Activated naive CD4-positive, alpha-beta T cell treated with Interleukin-2 at 50 U/mL for 16 hours (primary cell): ENCODE measurements around the gene DHCR24.
"Not testable (repeated sequence)": the region's sequence is repeated elsewhere in the genome, so short reads cannot be mapped to it uniquely, and the experiment has no call there.

Experiments used
- DNase-seq: peaks from one replicate; pipeline ENCODE4 v3.0.0-alpha.2; 2020

The DHCR24 gene

GRCh38 chr1:54886724-54887664, at the start of gene DHCR24:
Gene DHCR24 (minus strand): TSS chr1:54887195. CDS start chr1:54887119, 76 bp downstream.
- DNase-seq, result peak; percentile 77

GRCh38 chr1:54936791-54937190, 49.8 kb upstream of the DHCR24 start:
- DNase-seq, result no peak

GRCh38 chr1:54934869-54935268, 47.9 kb upstream of the DHCR24 start:
- DNase-seq, result no peak

- not testable (repeated sequence) for DNase-seq
Measured at GRCh38 chr1:54934081-54934480, 47.1 kb upstream of the DHCR24 start.

- no peak for DNase-seq
Measured at GRCh38 chr1:54931275-54931840, 44.4 kb upstream of the DHCR24 start.

GRCh38 chr1:54929700-54930099, 42.7 kb upstream of the DHCR24 start:
- DNase-seq, result no peak

- no peak for DNase-seq
Measured at GRCh38 chr1:54928327-54928726, 41.3 kb upstream of the DHCR24 start.

- no peak for DNase-seq
Measured at GRCh38 chr1:54927472-54928240, 40.7 kb upstream of the DHCR24 start.

GRCh38 chr1:54926970-54927369, 40.0 kb upstream of the DHCR24 start:
- DNase-seq, result no peak

- DNase-seq, result no peak
Measured at GRCh38 chr1:54922921-54923421, 36.0 kb upstream of the DHCR24 start.

- DNase-seq, result no peak
Measured at GRCh38 chr1:54922040-54922761, 35.2 kb upstream of the DHCR24 start.

GRCh38 chr1:54919367-54920359, 32.7 kb upstream of the DHCR24 start:
- no peak for DNase-seq

- not testable (repeated sequence) for DNase-seq
Measured at GRCh38 chr1:54911076-54911475, 24.1 kb upstream of the DHCR24 start.

GRCh38 chr1:54906586-54906985, 19.6 kb upstream of the DHCR24 start:
- DNase-seq, result no peak

GRCh38 chr1:54904476-54905048, 17.6 kb upstream of the DHCR24 start:
- DNase-seq, result no peak

GRCh38 chr1:54894271-54894670, 7.3 kb upstream of the DHCR24 start:
- no peak for DNase-seq

- no peak for DNase-seq
Measured at GRCh38 chr1:54892586-54892985, 5.6 kb upstream of the DHCR24 start.

GRCh38 chr1:54889132-54889725, 2.2 kb upstream of the DHCR24 start:
- DNase-seq, result no peak

- DNase-seq, result no peak
Measured at GRCh38 chr1:54888080-54888733, 1.2 kb upstream of the DHCR24 start.

GRCh38 chr1:54887665-54888071, 673 bp upstream of the DHCR24 start:
- DNase-seq, result no peak
